ENCODE results near the gene C10orf90.

- no peak for TF ChIP-seq EZH2phosphoT487 (IDR thresholded peaks at IDR 0.05)
- TF ChIP-seq CTCF (IDR thresholded peaks at IDR 0.05) = no peak
Measured at GRCh38 chr10:126390324-126390723, 280.2 kb downstream of the C10orf90 start.

Data from neural progenitor cell (in vitro differentiated cells).